HepG2 (cell line): ENCODE results near the gene NME9. TPM values are rescaled to one million over a fixed set of nuclear protein-coding genes. Genes with fewer than 3 reads are reported as not detected.

Experiments
- ATAC-seq: fragments of 200-7000 bp; cut with Tn5 transposase; 3 replicates; pipeline ENCODE4 v1.9.1; 2020; ENCODE audit warnings: mild to moderate bottlenecking, moderate library complexity
- BruUV-seq: library from RNA; stranded (reverse); fragments of 400-500 nt; replicated peaks from 2 replicates; lab custom pipeline; 2021; lab: Mats Ljungman, UMichigan
- CTCF ChIA-PET: fragments of 300-600 bp; formaldehyde crosslinking; extraction: SDS; loops from one replicate; lab custom pipeline; 2021; ENCODE audit warnings: low total read pairs, inconsistent platforms, low intra/inter-chr PET ratio; lab: Yijun Ruan, JAX
- POLR2A ChIA-PET: fragments of 350-600 bp; sonication (Branson Sonifier 250); formaldehyde crosslinking; loops from one replicate; lab custom pipeline; 2020; ENCODE audit warnings: antibody characterized with exemption, inconsistent platforms; lab: Yijun Ruan, JAX
- DNase-seq: peaks from one replicate; pipeline ENCODE4 v3.0.0-alpha.2; 2015; ENCODE audit warnings: low spot score
- FAIRE-seq: peaks from 3 replicates; lab custom pipeline; 2011; peaks lifted over from hg19 to GRCh38; lab: Jason Lieb, UNC
- H2AFZ ChIP-seq: one replicate; pipeline ENCODE4 v1.6.1; 2011; ENCODE audit warnings: low read length, inconsistent platforms
- H3K27ac ChIP-seq: fragments of 300-600 bp; 3 replicates; pipeline ENCODE4 v1.8.0; 2011; ENCODE audit warnings: mixed run types, mild to moderate bottlenecking, mixed read lengths, low read length, inconsistent platforms; ENCODE audit not compliant: insufficient read depth; ENCODE audit errors: extremely low read length
- H3K27me3 ChIP-seq, 2 experiments: fragments of 200-600 bp in 1 of 2; 2 replicates in 1 of 2; 3 replicates in 1 of 2; pipeline versions ENCODE4 v1.6.0 to v1.8.0; 2011; ENCODE audit warnings: low read length in 2 of 2, mild to moderate bottlenecking in 2 of 2, moderate library complexity in 2 of 2, inconsistent platforms in 1 of 2; ENCODE audit not compliant: insufficient read depth in 2 of 2, control insufficient read depth in 1 of 2
- H3K36me3 ChIP-seq, 2 experiments: fragments of 200-600 bp in 1 of 2; replicated peaks in 1 of 2; 2 replicates in 1 of 2; 3 replicates in 1 of 2; pipeline versions ENCODE4 v1.5.1 to v1.8.0; 2011; ENCODE audit warnings: low read length in 2 of 2, inconsistent platforms in 1 of 2; ENCODE audit not compliant: insufficient read depth in 2 of 2, control insufficient read depth in 1 of 2
- H3K4me1 ChIP-seq: 2 replicates; pipeline ENCODE4 v1.5.1; 2012; ENCODE audit warnings: low read length, inconsistent platforms; ENCODE audit not compliant: insufficient read depth
- H3K4me2 ChIP-seq: 2 replicates; pipeline ENCODE4 v1.6.0; 2011; ENCODE audit warnings: low read depth, low read length, inconsistent platforms
- H3K4me3 ChIP-seq, 3 experiments: fragments of 200-600 bp in 1 of 3; sonication (generic), shearing (Covaris generic) in 1 of 3; replicated peaks in 1 of 3; 2 replicates each; pipeline ENCODE4 v1.5.1; 2011 to 2016; ENCODE audit warnings: low read length in 3 of 3, inconsistent platforms in 2 of 3, low read depth in 2 of 3, mild to moderate bottlenecking in 2 of 3, control low read depth in 1 of 3, mixed read lengths in 1 of 3; ENCODE audit not compliant: insufficient read depth in 1 of 3
- H3K79me2 ChIP-seq: one replicate; pipeline ENCODE4 v1.6.1; 2011; ENCODE audit warnings: low read length, inconsistent platforms; ENCODE audit not compliant: insufficient read depth
- H3K9ac ChIP-seq: 2 replicates; pipeline ENCODE4 v1.6.0; 2011; ENCODE audit warnings: mild to moderate bottlenecking, low read depth, low read length, inconsistent platforms; ENCODE audit not compliant: insufficient read depth
- H3K9me3 ChIP-seq: 2 replicates; pipeline ENCODE4 v1.5.1; 2012; ENCODE audit warnings: mild to moderate bottlenecking, low read length
- H4K20me1 ChIP-seq: 2 replicates; pipeline ENCODE4 v1.6.0; 2011; ENCODE audit warnings: inconsistent platforms, mild to moderate bottlenecking, low read length, moderate library complexity; ENCODE audit not compliant: insufficient read depth
- EHMT2 ChIP-seq: fragments of 200-600 bp; sonication (generic); IDR thresholded peaks from 2 replicates; pipeline ENCODE4 v1.7.0; 2017; ENCODE audit warnings: antibody characterized with exemption, low read depth, low read length, borderline replicate concordance
- GABPA ChIP-seq, 2 experiments: IDR thresholded peaks; 2 replicates each; pipeline ENCODE4 v1.6.1; 2011 to 2016; ENCODE audit warnings: low read depth in 2 of 2, low read length in 1 of 2, missing biosample characterization in 1 of 2, missing genetic modification characterization in 1 of 2
- HMG20B ChIP-seq: conservative IDR thresholded peaks from 2 replicates; pipeline ENCODE4 v1.6.1; 2016; ENCODE audit warnings: missing genetic modification reagents, missing compliant biosample characterization
- HOXA3 ChIP-seq: sonication (generic); formaldehyde crosslinking; IDR thresholded peaks from 2 replicates; pipeline ENCODE4 v1.5.0; 2020; ENCODE audit warnings: missing genetic modification reagents
- ISL2 ChIP-seq: sonication (generic); formaldehyde crosslinking; IDR thresholded peaks from 2 replicates; pipeline ENCODE4 v1.5.0; 2020; ENCODE audit warnings: missing genetic modification reagents
- NCOR1 ChIP-seq: fragments of 200-600 bp; sonication (generic); IDR thresholded peaks from 2 replicates; pipeline ENCODE4 v1.7.0; 2017; ENCODE audit warnings: antibody characterized with exemption, low read length, borderline replicate concordance
- SOX5 ChIP-seq: IDR thresholded peaks from 2 replicates; pipeline ENCODE4 v1.6.1; 2016; ENCODE audit warnings: borderline replicate concordance
- ZFY ChIP-seq: sonication (generic); formaldehyde crosslinking; IDR thresholded peaks from 2 replicates; pipeline ENCODE4 v1.4.0; 2020; ENCODE audit warnings: missing genetic modification reagents
- ZKSCAN8 ChIP-seq: IDR thresholded peaks from 2 replicates; pipeline ENCODE4 v1.6.1; 2016; ENCODE audit warnings: borderline replicate concordance, missing genetic modification reagents, missing compliant biosample characterization
- ZMYM4 ChIP-seq: sonication (generic); formaldehyde crosslinking; IDR thresholded peaks from 2 replicates; pipeline ENCODE4 v1.8.1; 2023; ENCODE audit warnings: mild to moderate bottlenecking, missing genetic modification reagents
- WGBS: methylation state at CpG from one replicate; pipeline ENCODE4 v1.1.6; 2017; ENCODE audit warnings: low lambda C conversion rate; 5-methylcytosine and 5-hydroxymethylcytosine counted together
- in situ Hi-C: cut with HindIII; loops from 2 replicates; pipeline ENCODE4 v1.10.0; 2017; ENCODE audit warnings: low pct_unique_long_range_greater_than_20kb; ENCODE audit not compliant: extremely low pct_ligation_motif_present
- intact Hi-C: fragments of 100-400 bp; cut with micrococcal nuclease; formaldehyde crosslinking; loops from one replicate; pipeline ENCODE4 v1.10.0; 2022; ENCODE audit not compliant: unreplicated experiment
- polyA plus RNA-seq, 8 experiments: library from polyadenylated mRNA; depleted of rRNA in 3 of 8; stranded (reverse) in 7 of 8; unstranded in 1 of 8; fragments of >200 nt; fragmentation: Illumina TruSeq in 4 of 8; extraction: Trizol in 4 of 8; gene quantifications; 2 replicates each; pipeline versions ENCODE4 v1.2.1 to v1.2.3, GENCODE V29; 2011 to 2016; ENCODE audit warnings: low read depth in 4 of 8, missing spikeins in 1 of 8, mixed read lengths in 1 of 8; ENCODE audit not compliant: insufficient read depth in 1 of 8
- total RNA-seq, 5 experiments: library from RNA; depleted of rRNA; stranded (reverse); fragments of >200 nt; fragmentation: Illumina TruSeq; extraction: Trizol; gene quantifications; 2 replicates each; pipeline ENCODE4 v1.2.3, GENCODE V29; 2016; ENCODE audit warnings: low read depth in 1 of 5
- TF ChIP-seq, protein P1 (sequence below): sonication (generic); formaldehyde crosslinking; IDR thresholded peaks from 2 replicates; pipeline ENCODE4 v1.5.0; 2020; ENCODE audit warnings: missing genetic modification reagents
- TF ChIP-seq, protein P2 (sequence below): sonication (generic); formaldehyde crosslinking; IDR thresholded peaks from 2 replicates; pipeline ENCODE4 v1.4.0; 2020; ENCODE audit warnings: missing genetic modification reagents, borderline replicate concordance

NME9 gene
- total and polyA plus RNA-seq, 2 of the 13 experiments (the other 11 are each of a cell fraction or from before 2014, with no cell fraction given) = not detected

- BruUV-seq = no TSS peak
- ChIA-PET CTCF (interaction anchor here (2.3 kb wide), 1 partner anchor 86 kb away, joined by 5 read pairs; no protein-coding TSS in a partner anchor), POLR2A (interaction anchor here (0.8 kb wide), 1 partner anchor 18 kb away, joined by 3 read pairs; no protein-coding TSS in a partner anchor)
- Histone ChIP-seq H3K9me3 (no peaks in the 10 kb centered on the region), H3K79me2 (no peaks in the 10 kb centered on the region), H3K36me3 (no peaks in the 10 kb centered on the region), H3K27me3 (no peaks in the 10 kb centered on the region), H4K20me1 (no peaks in the 10 kb centered on the region), H2AFZ (no peak overlapping the region), H3K4me2 (no peak overlapping the region), H3K27ac (no peak overlapping the region), H3K9ac (no peak overlapping the region), H3K4me3 (no peak overlapping the region), H3K4me1 (peaks cover 14% of the 10 kb centered on the region)
- ATAC-seq (no peak), DNase-seq (no peak), FAIRE-seq (no peak)
- intact Hi-C loops = loop anchor here (5.0 kb wide), 1 partner anchor 66 kb away; no protein-coding TSS in a partner anchor
- WGBS = 60% methylated on average over 6 of the region's 6 CpGs
- no peak for TF ChIP-seq HMG20B (CRISPR knock-in tag)
- no peak for TF ChIP-seq GABPA (IDR thresholded peaks at IDR 0.05; ENCODE audit: low read depth, low read length)
- no peak for TF ChIP-seq GABPA (CRISPR knock-in tag; IDR thresholded peaks at IDR 0.05; ENCODE audit: low read depth)
- no peak for TF ChIP-seq SOX5 (CRISPR knock-in tag)
- TF ChIP-seq HOXA3 (CRISPR knock-in tag) = no peak
- TF ChIP-seq ZKSCAN8 (CRISPR knock-in tag) = no peak
- TF ChIP-seq NCOR1 = no peak
- TF ChIP-seq ZMYM4 (CRISPR knock-in tag) = no peak
- TF ChIP-seq, protein P1, sequence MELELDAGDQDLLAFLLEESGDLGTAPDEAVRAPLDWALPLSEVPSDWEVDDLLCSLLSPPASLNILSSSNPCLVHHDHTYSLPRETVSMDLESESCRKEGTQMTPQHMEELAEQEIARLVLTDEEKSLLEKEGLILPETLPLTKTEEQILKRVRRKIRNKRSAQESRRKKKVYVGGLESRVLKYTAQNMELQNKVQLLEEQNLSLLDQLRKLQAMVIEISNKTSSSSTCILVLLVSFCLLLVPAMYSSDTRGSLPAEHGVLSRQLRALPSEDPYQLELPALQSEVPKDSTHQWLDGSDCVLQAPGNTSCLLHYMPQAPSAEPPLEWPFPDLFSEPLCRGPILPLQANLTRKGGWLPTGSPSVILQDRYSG (CRISPR knock-in tag) = no peak
- TF ChIP-seq, protein P2, sequence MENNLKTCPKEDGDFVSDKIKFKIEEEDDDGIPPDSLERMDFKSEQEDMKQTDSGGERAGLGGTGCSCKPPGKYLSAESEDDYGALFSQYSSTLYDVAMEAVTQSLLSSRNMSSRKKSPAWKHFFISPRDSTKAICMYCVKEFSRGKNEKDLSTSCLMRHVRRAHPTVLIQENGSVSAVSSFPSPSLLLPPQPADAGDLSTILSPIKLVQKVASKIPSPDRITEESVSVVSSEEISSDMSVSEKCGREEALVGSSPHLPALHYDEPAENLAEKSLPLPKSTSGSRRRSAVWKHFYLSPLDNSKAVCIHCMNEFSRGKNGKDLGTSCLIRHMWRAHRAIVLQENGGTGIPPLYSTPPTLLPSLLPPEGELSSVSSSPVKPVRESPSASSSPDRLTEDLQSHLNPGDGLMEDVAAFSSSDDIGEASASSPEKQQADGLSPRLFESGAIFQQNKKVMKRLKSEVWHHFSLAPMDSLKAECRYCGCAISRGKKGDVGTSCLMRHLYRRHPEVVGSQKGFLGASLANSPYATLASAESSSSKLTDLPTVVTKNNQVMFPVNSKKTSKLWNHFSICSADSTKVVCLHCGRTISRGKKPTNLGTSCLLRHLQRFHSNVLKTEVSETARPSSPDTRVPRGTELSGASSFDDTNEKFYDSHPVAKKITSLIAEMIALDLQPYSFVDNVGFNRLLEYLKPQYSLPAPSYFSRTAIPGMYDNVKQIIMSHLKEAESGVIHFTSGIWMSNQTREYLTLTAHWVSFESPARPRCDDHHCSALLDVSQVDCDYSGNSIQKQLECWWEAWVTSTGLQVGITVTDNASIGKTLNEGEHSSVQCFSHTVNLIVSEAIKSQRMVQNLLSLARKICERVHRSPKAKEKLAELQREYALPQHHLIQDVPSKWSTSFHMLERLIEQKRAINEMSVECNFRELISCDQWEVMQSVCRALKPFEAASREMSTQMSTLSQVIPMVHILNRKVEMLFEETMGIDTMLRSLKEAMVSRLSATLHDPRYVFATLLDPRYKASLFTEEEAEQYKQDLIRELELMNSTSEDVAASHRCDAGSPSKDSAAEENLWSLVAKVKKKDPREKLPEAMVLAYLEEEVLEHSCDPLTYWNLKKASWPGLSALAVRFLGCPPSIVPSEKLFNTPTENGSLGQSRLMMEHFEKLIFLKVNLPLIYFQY (CRISPR knock-in tag) = no peak
- no peak for TF ChIP-seq ISL2 (CRISPR knock-in tag)
- no peak for TF ChIP-seq EHMT2
- no peak for TF ChIP-seq ZFY
- in situ Hi-C loops = no loop called here
These were observed 1.7 kb upstream of the NME9 start for GRCh38 chr3:138331143-138331894.
